Measurements from ENCODE around the gene UBN2.

Gene UBN2

DNA sequence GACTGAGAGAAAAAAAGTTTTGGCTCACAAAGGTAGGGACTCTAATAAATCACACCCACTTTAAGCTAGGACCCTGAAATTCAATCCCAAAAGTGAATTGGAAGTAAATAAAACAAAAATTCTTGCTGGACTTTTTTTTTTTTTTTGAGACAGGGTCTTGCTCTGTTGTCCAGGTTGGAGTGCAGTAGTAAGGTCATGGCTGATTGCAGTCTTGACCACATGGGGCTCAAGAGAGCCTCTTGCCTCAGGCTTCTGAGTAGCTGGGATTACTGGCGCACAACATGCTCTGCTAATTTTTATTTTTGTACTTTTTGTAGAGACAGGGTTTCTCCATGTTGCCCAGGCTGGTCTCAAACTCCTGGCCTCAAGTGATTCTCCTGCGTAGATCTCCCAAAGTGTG lies 123.7 kb downstream of the UBN2 start:
- Histone ChIP-seq H3K79me2 (peaks cover 26% of the 10 kb centered on the region), H3K36me3 (ENCODE audit: control insufficient read depth, insufficient read depth, low read length) (no peaks in the 10 kb centered on the region), H3K27me3 (ENCODE audit: control insufficient read depth, insufficient read depth, low read length) (no peaks in the 10 kb centered on the region), H3K4me3 (ENCODE audit: low read depth, low read length) (no peak overlapping the region), H3K9ac (no peak overlapping the region), H2AFZ (no peak overlapping the region), H3K9me3 (ENCODE audit: control insufficient read depth, low read length) (no peaks in the 10 kb centered on the region), H3K4me2 (ENCODE audit: low read length) (no peak overlapping the region), H3K4me1 (no peaks in the 10 kb centered on the region), H3K27ac (no peak overlapping the region)
- TF ChIP-seq, protein P1, sequence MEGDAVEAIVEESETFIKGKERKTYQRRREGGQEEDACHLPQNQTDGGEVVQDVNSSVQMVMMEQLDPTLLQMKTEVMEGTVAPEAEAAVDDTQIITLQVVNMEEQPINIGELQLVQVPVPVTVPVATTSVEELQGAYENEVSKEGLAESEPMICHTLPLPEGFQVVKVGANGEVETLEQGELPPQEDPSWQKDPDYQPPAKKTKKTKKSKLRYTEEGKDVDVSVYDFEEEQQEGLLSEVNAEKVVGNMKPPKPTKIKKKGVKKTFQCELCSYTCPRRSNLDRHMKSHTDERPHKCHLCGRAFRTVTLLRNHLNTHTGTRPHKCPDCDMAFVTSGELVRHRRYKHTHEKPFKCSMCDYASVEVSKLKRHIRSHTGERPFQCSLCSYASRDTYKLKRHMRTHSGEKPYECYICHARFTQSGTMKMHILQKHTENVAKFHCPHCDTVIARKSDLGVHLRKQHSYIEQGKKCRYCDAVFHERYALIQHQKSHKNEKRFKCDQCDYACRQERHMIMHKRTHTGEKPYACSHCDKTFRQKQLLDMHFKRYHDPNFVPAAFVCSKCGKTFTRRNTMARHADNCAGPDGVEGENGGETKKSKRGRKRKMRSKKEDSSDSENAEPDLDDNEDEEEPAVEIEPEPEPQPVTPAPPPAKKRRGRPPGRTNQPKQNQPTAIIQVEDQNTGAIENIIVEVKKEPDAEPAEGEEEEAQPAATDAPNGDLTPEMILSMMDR (IDR thresholded peaks at IDR 0.05), result no peak

DNA sequence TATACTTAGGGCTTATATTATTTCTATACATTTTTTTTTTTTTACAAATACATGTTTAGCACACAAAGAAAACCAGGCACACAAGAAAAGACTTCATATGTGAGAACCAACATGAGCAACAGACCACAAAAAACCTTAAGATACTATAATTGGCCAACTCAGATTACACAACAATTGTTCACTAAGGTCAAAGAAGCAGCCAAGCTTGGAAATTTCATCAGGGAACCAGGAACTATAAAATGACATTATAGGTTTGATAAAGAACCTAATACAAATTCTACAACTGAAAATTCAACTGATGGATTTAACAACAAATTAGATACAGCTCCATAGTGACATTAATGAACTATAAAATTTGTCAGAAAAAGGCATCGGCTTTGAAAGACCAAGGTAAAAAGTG lies 124.3 kb downstream of the UBN2 start:
- Histone ChIP-seq H3K4me1 (no peaks in the 10 kb centered on the region), H3K27me3 (ENCODE audit: control insufficient read depth, insufficient read depth, low read length) (no peaks in the 10 kb centered on the region), H3K4me3 (ENCODE audit: low read depth, low read length) (no peak overlapping the region), H2AFZ (no peak overlapping the region), H3K36me3 (ENCODE audit: control insufficient read depth, insufficient read depth, low read length) (no peaks in the 10 kb centered on the region), H3K4me2 (ENCODE audit: low read length) (no peak overlapping the region), H3K9ac (no peak overlapping the region), H3K27ac (no peak overlapping the region), H3K9me3 (ENCODE audit: control insufficient read depth, low read length) (no peaks in the 10 kb centered on the region), H3K79me2 (peaks cover 25% of the 10 kb centered on the region)
- TF ChIP-seq, protein P1 (IDR thresholded peaks at IDR 0.05), result no peak
